Mesendoderm (in vitro differentiated cells): ENCODE results near the gene TM4SF5.
A peak's percentile ranks its signal among the peaks of the same experiment; 100 is the strongest.

Source experiments
- DNase-seq: peaks from one replicate; pipeline ENCODE4 v3.0.0; 2013
- H2AK5ac ChIP-seq: 2 replicates; pipeline ENCODE4 v1.6.1; 2013; ENCODE audit warnings: low read length, inconsistent platforms
- H2BK120ac ChIP-seq: 2 replicates; pipeline ENCODE4 v1.6.1; 2013; ENCODE audit warnings: low read depth, mild to moderate bottlenecking, low read length, moderate library complexity, mixed read lengths
- H2BK15ac ChIP-seq: replicated peaks from 2 replicates; pipeline ENCODE4 v1.6.1; 2013; ENCODE audit warnings: low read depth, mild to moderate bottlenecking, moderate library complexity
- H2BK5ac ChIP-seq: 2 replicates; pipeline ENCODE4 v1.6.1; 2013; ENCODE audit warnings: low read length, inconsistent platforms
- H3K18ac ChIP-seq: 2 replicates; pipeline ENCODE4 v1.6.1; 2013; ENCODE audit warnings: mild to moderate bottlenecking, low read length, mixed read lengths
- H3K23ac ChIP-seq: one replicate; pipeline ENCODE4 v1.6.1; 2013; ENCODE audit warnings: low read length
- H3K27ac ChIP-seq: 2 replicates; pipeline ENCODE4 v1.5.1; 2013; ENCODE audit warnings: low read depth, mild to moderate bottlenecking, inconsistent platforms, low read length, moderate library complexity
- H3K27me3 ChIP-seq: 2 replicates; pipeline ENCODE4 v1.6.1; 2013; ENCODE audit warnings: low read length, control low read depth, mild to moderate bottlenecking, inconsistent platforms; ENCODE audit not compliant: insufficient read depth, poor library complexity
- H3K36me3 ChIP-seq: 2 replicates; pipeline ENCODE4 v1.6.1; 2013; ENCODE audit warnings: low read length, inconsistent platforms; ENCODE audit not compliant: control insufficient read depth, insufficient read depth
- H3K4ac ChIP-seq: one replicate; pipeline ENCODE4 v1.6.1; 2013; ENCODE audit warnings: low read depth, mild to moderate bottlenecking, low read length, moderate library complexity
- H3K4me1 ChIP-seq: 2 replicates; pipeline ENCODE4 v1.6.1; 2013; ENCODE audit warnings: low read depth, low read length, inconsistent platforms; ENCODE audit not compliant: control insufficient read depth
- H3K4me2 ChIP-seq: 2 replicates; pipeline ENCODE4 v1.6.1; 2013; ENCODE audit warnings: low read length
- H3K4me3 ChIP-seq: 2 replicates; pipeline ENCODE4 v1.5.1; 2013; ENCODE audit warnings: mild to moderate bottlenecking, low read length
- H3K56ac ChIP-seq: one replicate; pipeline ENCODE4 v1.6.1; 2013; ENCODE audit warnings: low read length
- H3K79me1 ChIP-seq: 2 replicates; pipeline ENCODE4 v1.6.1; 2013; ENCODE audit warnings: low read length, inconsistent platforms
- H3K79me2 ChIP-seq: 2 replicates; pipeline ENCODE4 v1.6.1; 2013; ENCODE audit warnings: mild to moderate bottlenecking, low read length; ENCODE audit not compliant: control insufficient read depth, insufficient read depth
- H3K9ac ChIP-seq: 2 replicates; pipeline ENCODE4 v1.6.1; 2013; ENCODE audit warnings: low read length, inconsistent platforms
- H4K5ac ChIP-seq: one replicate; pipeline ENCODE4 v1.6.1; 2013; ENCODE audit warnings: low read length
- H4K8ac ChIP-seq: one replicate; pipeline ENCODE4 v1.6.1; 2013; ENCODE audit warnings: low read depth, mild to moderate bottlenecking, control low read depth, low read length, moderate library complexity
- WGBS: extraction: QIAGEN DNeasy Blood & Tissue Kit; methylation state at CpG from one replicate; pipeline ENCODE4 v1.1.7; 2013; ENCODE audit warnings: low lambda C conversion rate, missing lambda C conversion rate; ENCODE audit not compliant: insufficient coverage; ENCODE audit errors: extremely low coverage; 5-methylcytosine and 5-hydroxymethylcytosine counted together

The TM4SF5 gene

DNA sequence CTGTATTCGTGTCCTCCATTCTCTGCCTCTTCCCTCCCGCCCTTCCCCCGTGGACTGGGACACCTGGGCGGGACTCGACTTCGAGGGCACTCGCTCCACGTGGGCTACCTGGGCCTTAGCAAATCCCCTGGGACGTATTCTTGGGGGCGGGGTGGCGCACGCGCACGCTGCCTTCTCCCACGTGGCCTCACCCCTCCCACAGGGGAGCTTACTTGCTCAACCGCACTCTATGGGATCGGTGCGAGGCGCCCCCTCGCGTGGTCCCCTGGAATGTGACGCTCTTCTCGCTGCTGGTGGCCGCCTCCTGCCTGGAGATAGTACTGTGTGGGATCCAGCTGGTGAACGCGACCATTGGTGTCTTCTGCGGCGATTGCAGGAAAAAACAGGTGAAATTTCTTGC, 11.0 kb downstream of the TM4SF5 start:
- Histone ChIP-seq H3K18ac (no peak overlapping the region), H3K27ac (no peak overlapping the region), H3K27me3 (no peaks in the 10 kb centered on the region), H4K8ac (no peak overlapping the region), H4K5ac (no peak overlapping the region), H3K36me3 (no peaks in the 10 kb centered on the region), H3K4ac (no peak overlapping the region), H3K9ac (no peak overlapping the region), H3K79me1 (no peaks in the 10 kb centered on the region), H3K23ac (no peak overlapping the region), H2BK5ac (no peak overlapping the region), H3K4me1 (no peaks in the 10 kb centered on the region), H2BK15ac (no peak overlapping the region), H3K79me2 (no peaks in the 10 kb centered on the region), H2BK120ac (no peak overlapping the region), H3K4me2 (no peak overlapping the region), H3K56ac (no peak overlapping the region), H3K4me3 (no peak overlapping the region), H2AK5ac (no peak overlapping the region)
- WGBS: no CpG with 5 or more reads among the region's 28 CpGs
- no peak for DNase-seq

DNA sequence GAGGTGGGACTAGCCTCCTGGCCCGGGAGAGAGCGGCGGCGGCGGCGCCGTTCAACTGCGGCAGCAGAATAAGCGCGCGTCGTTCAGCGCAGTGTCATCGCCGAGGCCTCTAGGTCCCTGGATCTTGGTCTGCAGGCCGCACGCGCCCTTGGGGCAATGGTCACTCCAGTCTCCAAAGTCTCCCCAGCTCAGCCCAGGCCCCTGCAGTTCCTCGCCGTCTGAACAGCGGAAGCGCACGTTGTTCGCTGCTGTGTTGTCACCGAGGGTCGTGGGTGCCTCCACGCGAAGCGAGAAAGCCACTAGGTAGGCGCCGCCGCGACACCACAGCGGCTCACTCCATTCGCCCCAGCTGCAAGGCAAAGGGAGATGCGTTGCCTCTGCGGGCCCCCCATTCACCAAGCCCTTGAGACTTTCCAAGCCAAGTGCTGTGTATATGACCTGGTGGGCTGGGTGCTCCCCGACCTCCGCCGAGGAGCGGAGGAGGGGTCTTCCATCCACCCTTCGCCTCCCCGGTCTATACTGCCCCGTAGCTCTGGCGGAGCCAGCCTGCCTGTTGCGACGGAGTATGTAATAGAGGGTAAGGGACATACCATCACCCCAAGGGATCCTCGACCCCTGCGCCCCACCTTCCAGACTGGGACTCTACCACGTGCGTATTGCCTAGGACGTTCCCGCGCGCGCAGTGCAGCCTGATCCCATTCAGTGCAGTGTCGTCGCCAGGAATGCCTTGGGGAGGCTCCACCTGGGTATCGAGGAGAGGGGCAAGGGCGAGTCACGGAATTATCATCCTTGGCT, 13.8 kb downstream of the TM4SF5 start:
- H4K8ac ChIP-seq: no peak overlapping the region
- no peaks in the 10 kb centered on the region for H3K79me1 ChIP-seq
- H3K27me3 ChIP-seq: peaks cover 2% of the 10 kb centered on the region
- no peak overlapping the region for H3K18ac ChIP-seq
- no peaks in the 10 kb centered on the region for H3K79me2 ChIP-seq
- no peaks in the 10 kb centered on the region for H3K36me3 ChIP-seq
- H3K4me2 ChIP-seq: no peak overlapping the region
- H2BK120ac ChIP-seq: no peak overlapping the region
- no peak overlapping the region for H2AK5ac ChIP-seq
- H3K4me3 ChIP-seq: no peak overlapping the region
- no peak overlapping the region for H3K23ac ChIP-seq
- H3K4me1 ChIP-seq: peaks cover 2% of the 10 kb centered on the region
- no peak for DNase-seq
- WGBS: no CpG with 5 or more reads among the region's 61 CpGs
- no peak overlapping the region for H3K4ac ChIP-seq
- H3K9ac ChIP-seq: no peak overlapping the region
- H3K56ac ChIP-seq: no peak overlapping the region
- H2BK5ac ChIP-seq: no peak overlapping the region
- no peak overlapping the region for H2BK15ac ChIP-seq
- H4K5ac ChIP-seq: no peak overlapping the region
- H3K27ac ChIP-seq: no peak overlapping the region

DNA sequence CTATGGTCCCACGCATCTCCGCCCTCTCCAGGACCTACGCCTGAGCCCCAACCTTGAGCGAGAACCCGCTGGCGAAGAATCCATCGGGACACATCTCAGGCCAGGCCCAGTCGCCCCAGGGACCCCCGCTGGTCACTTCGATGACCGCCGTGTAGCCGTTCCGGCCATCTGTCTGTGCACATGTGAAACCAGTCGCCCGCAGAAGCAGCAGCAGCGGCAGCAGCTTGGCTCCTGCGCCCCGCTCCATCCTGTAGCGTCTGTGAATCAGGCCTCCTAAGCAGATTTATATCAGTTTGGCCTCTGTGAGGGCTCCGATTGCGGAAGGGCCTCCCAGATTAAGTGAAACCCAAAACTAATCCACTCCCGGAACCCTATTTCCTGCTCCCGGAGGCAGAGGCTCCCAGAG, 14.4 kb downstream of the TM4SF5 start, which contains the start of gene VMO1:
TSS of gene VMO1 (minus strand) at position 259 of the 406 bp plus-strand sequence. CDS start at position 247, 12 bp downstream.
- Histone ChIP-seq H3K4me3 (no peak within 1 kb of the TSS), H2AK5ac (no peak within 1 kb of the TSS), H3K4me2 (no peak within 1 kb of the TSS), H3K27ac (no peak within 1 kb of the TSS), H3K79me2 (no peaks in the 10 kb centered on the region), H3K23ac (no peak within 1 kb of the TSS), H3K27me3 (peaks cover 2% of the 10 kb centered on the region), H2BK15ac (no peak within 1 kb of the TSS), H4K5ac (no peak within 1 kb of the TSS), H3K36me3 (no peaks in the 10 kb centered on the region), H3K4ac (no peak within 1 kb of the TSS), H4K8ac (no peak within 1 kb of the TSS), H3K4me1 (peaks cover 2% of the 10 kb centered on the region), H2BK120ac (no peak within 1 kb of the TSS), H3K56ac (no peak within 1 kb of the TSS), H3K18ac (no peak within 1 kb of the TSS), H3K79me1 (no peaks in the 10 kb centered on the region), H3K9ac (no peak within 1 kb of the TSS), H2BK5ac (no peak within 1 kb of the TSS)
- DNase-seq: no peak
- no CpG with 5 or more reads among the region's 24 CpGs for WGBS

DNA sequence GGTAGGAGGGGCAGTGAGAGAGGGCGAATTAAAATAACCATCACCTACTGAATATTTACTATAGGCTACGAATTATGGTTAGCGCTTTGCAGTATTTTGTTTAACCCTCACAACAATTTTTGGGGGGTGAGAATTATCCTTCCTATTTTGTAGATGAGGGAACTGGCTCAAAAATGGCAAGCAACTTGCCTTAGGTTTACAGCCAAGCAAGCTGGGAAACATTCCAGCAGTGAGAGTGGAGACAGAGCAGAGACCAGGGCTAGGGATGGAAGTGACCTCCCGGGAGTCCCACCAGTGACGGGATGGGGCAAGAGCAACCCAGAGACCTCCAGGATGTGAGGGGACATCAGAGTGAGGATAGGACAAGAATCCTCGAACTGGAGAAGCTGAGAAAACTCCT, 14.8 kb downstream of the TM4SF5 start:
- peaks cover 2% of the 10 kb centered on the region for H3K4me1 ChIP-seq
- H4K5ac ChIP-seq: no peak overlapping the region
- H3K27me3 ChIP-seq: peaks cover 2% of the 10 kb centered on the region
- no peak overlapping the region for H3K56ac ChIP-seq
- H3K4me2 ChIP-seq: no peak overlapping the region
- H3K79me1 ChIP-seq: no peaks in the 10 kb centered on the region
- H2BK15ac ChIP-seq: no peak overlapping the region
- no peak overlapping the region for H3K9ac ChIP-seq
- H3K18ac ChIP-seq: no peak overlapping the region
- H3K27ac ChIP-seq: no peak overlapping the region
- no peak overlapping the region for H3K4me3 ChIP-seq
- no peaks in the 10 kb centered on the region for H3K36me3 ChIP-seq
- H3K4ac ChIP-seq: no peak overlapping the region
- no peaks in the 10 kb centered on the region for H3K79me2 ChIP-seq
- DNase-seq: no peak
- H2BK120ac ChIP-seq: no peak overlapping the region
- no peak overlapping the region for H4K8ac ChIP-seq
- no CpG with 5 or more reads among the region's 6 CpGs for WGBS
- no peak overlapping the region for H2BK5ac ChIP-seq
- no peak overlapping the region for H3K23ac ChIP-seq
- no peak overlapping the region for H2AK5ac ChIP-seq

GRCh38 chr17:4788159-4788806, 16.6 kb downstream of the TM4SF5 start:
- Histone ChIP-seq H4K5ac (no peak overlapping the region), H3K56ac (peak overlapping the region; percentile 95), H3K4me2 (peak overlapping the region; percentile 84), H3K9ac (peak overlapping the region; percentile 90), H3K4ac (no peak overlapping the region), H3K79me2 (no peaks in the 10 kb centered on the region), H2BK120ac (no peak overlapping the region), H3K4me1 (peaks cover 2% of the 10 kb centered on the region), H3K27ac (no peak overlapping the region), H2BK5ac (no peak overlapping the region), H3K4me3 (no peak overlapping the region), H4K8ac (no peak overlapping the region), H2BK15ac (no peak overlapping the region), H3K27me3 (peaks cover 2% of the 10 kb centered on the region), H3K79me1 (no peaks in the 10 kb centered on the region), H2AK5ac (no peak overlapping the region), H3K23ac (no peak overlapping the region), H3K36me3 (no peaks in the 10 kb centered on the region), H3K18ac (no peak overlapping the region)
- DNase-seq: no peak
- WGBS: no CpG with 5 or more reads among the region's 14 CpGs
